ENCODE results near the gene ACTL7A.
"Not testable (repeated sequence)": the region's sequence is repeated elsewhere in the genome, so short reads cannot be mapped to it uniquely, and the experiment has no call there.

The ACTL7A gene

DNA sequence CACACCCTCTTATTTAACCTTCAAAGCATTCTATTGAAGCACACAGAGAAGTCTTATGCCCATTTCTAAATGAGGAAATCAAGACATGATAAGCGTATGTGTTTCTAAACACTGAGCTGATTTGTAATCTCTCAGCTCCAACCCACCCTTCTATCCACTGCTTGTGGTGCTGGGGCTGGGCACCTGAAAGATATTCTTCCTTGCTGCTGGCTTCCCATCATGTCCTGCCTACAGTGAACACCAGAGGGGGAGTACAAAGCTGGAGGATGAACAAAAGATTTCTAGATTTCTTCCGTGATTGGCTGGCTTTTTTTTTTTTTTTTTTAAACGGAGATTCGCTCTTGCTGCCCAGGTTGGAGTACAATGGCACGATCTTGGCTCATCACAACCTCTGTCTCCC, 14.4 kb downstream of the ACTL7A start:
- no peak for DNase-seq (ENCODE audit: low read depth, low spot score)

DNA sequence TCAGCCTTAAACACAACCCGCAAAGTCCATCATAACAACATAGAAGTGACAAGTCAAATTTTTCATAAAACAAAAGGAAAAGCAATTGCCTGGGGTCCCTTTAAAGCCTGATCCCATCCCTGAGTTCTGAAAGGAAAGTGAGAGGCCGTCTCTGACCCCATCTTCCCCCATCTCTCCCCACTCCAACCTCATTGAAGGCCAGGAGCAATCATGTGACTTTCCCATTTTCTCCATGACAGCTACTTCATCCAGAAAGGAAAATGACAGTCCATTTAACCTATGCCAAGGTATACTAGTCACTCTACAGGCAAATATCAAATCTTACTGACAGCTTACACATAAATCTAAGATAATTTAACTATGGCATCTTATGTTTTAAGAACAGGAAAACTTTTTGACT, 15.5 kb downstream of the ACTL7A start:
- DNase-seq (ENCODE audit: low read depth, low spot score), result no peak

DNA sequence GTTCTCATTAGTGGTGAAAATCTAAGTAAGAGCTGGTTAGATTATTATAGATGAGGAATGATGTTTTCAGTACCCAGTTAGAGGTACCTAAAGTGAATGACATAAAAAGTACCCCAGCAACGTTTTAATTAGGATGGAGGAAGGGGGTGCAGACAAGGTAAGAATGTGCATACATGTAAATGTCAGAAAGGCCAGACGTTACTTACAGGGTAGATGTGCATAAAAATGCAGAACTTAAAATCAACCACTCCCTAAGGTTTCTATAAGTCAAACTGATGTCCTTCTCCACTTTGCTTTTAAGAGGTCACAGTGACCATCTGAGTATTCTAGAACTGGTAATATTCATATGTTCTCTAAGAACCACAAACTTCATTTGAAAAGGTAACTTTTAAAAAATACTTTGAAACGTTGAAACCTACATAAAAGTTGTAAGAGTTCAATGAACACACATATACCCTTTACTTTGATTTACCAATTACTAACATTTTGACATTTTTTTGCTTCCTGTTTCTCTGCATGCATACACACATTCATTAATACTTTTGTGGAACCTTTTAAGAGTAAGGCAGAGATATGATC, 18.8 kb downstream of the ACTL7A start:
- DNase-seq (ENCODE audit: low read depth, low spot score), result no peak

DNA sequence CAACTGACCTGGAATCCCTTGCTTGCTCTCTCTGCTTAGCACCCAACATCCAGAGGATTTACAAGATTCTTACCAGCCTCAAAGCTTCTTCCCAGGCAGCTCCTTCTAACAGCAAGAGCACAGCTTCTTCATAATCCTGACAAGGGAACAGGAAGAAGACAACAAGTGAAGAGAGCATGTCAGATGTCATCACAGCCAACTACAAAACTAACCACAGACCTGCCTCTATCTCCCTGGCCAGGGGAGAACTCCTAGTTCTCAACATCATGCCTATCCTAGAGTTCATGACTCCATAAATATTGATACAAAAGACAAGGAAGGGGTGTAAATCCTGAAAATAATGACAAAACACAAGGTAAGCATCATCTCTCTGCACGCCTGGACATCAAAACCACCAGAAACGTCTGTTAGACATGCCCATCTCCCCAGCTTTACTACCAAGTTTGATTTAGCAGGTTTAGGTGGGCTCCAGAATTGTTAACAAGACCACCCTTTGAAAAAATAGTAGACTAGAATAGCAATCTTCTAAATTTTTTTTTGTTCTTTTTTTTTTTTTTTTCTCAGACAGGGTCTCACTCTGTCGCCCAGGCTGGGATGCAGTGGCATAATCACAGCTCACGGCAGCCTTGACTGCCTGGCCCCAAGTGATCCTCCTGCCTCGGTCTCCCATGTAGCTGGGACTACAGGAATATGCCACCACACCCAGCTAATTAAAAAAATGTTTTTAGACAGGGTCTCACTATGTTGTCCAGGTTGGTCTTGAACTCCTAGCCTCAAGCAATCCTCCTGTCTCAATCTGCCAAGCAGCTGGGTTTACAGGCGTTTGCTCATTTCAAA, 20.2 kb downstream of the ACTL7A start:
- DNase-seq (ENCODE audit: low read depth, low spot score), result no peak

DNA sequence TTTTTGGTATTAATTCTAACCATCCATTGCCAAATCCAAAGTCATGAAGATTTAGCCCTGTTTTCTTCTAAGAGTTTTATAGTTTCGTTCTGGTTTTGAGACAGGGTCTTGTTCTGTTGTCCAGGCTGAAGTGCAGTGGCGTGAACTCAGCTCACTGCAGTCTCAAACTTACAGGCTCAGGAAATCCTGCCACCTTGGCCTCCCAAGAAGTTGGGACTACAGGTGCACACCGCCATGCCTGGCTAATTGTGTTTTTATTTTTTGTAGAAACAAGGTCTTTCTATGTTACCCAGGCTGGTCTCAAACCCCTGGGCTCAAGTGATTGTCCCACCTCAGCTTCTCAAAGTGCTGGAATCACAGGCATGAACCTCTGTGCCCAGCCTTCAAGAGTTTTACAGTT, 21.0 kb downstream of the ACTL7A start:
- DNase-seq (ENCODE audit: low read depth, low spot score), result no peak

DNA sequence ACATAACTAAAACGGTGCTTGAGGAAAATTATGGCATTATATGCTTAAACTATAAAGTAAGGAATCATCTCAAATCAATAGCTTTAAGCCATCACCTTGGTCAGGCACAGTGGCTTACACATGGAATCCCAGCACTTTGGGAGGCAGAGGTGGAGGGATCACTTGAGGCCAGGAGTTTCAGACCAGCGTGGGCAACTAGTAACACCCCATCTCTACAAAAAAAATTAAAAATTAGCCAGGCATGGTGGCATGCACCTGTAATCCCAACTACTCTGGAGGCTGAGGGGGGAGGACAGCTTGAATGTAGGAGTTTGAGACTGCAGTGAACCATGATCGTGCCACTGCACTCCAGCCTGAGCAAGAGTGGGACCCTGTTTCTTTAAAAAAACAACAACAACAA, 22.6 kb downstream of the ACTL7A start:
- no peak for DNase-seq (ENCODE audit: low read depth, low spot score)

DNA sequence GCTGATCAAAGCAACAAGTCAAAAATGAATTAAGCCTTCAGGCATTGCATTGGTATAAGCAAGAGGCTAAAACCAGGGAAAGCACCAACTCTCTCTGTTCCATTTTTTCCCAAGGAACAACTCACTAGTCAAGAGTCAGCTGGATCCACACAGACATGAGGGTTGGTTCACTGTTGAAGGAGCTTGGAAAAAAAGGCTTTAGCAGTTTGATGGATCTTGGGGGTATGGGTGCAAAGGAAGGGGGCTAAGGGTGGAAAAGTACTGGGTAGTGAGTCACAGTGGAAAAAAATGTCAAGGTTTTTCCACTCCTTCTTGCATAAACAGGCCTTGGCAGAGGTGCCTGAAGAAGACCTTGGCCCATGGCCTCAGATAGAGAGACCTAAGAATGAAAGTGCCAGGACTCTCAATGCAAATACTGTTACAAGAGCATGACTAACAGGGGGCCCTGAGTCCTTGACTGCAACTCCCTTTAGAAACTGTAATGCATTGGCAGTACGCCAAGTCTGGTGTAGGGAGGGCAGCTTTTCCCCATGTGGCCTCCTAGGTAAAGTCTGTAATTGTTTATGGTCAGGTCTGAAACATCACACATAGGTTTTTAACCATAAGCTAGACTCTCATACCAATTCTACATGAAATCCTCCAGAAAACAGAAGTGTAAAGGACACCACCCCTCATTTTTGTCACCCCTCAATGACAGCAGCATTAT, 23.7 kb downstream of the ACTL7A start:
- no peak for DNase-seq (ENCODE audit: low read depth, low spot score)

DNA sequence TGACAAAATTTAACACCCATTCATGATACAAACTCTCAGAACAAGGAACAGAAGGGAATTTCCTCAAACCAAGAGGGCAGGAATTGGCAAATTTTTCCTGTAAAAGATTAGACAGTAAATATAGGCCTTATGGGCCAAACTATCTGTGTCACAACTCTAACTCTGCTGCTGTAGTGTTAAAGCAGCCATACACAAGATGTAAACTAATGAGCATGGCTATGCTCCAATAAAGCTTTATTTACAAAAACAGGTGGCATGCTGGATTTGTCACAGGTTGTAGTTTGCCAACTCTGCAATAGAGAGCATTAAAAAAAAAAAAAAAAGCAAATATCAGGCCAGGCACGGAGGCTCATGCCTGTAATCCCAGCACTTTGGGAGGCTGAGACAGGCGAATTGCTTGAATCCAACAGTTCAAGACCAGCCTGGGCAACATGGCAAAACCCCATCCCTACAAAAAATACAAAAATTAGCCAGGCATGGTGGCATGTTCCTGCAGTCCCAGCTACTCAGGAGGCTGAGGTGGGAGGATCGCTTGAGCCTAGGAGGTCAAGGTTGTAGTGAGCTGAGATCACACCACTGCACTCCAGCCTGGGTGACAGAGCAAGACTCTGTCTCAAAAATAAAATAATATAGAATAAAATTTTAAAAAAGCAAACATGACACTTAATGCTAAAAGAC, 24.7 kb downstream of the ACTL7A start:
- DNase-seq (ENCODE audit: low read depth, low spot score), result not testable (repeated sequence)

DNA sequence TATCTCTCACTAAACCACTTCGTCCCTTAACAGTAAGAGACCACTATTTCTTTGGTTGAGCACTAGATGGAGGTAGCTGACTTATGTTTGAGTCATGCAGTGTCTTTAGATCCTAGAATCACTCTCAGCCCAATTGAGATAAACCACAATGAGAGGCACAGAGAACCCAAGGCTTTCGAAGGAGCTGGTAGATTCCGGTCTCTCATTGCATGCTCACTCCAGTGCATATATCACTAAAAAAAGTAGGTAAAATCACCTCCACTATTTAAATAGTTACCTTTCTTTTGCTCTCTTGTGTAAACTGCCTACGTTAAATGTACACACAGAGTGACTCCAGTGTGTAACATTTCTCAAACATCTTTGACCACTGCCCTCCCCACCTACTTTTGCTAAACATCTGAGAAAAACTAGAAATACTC, 27.6 kb downstream of the ACTL7A start:
- DNase-seq (ENCODE audit: low read depth, low spot score), result no peak

DNA sequence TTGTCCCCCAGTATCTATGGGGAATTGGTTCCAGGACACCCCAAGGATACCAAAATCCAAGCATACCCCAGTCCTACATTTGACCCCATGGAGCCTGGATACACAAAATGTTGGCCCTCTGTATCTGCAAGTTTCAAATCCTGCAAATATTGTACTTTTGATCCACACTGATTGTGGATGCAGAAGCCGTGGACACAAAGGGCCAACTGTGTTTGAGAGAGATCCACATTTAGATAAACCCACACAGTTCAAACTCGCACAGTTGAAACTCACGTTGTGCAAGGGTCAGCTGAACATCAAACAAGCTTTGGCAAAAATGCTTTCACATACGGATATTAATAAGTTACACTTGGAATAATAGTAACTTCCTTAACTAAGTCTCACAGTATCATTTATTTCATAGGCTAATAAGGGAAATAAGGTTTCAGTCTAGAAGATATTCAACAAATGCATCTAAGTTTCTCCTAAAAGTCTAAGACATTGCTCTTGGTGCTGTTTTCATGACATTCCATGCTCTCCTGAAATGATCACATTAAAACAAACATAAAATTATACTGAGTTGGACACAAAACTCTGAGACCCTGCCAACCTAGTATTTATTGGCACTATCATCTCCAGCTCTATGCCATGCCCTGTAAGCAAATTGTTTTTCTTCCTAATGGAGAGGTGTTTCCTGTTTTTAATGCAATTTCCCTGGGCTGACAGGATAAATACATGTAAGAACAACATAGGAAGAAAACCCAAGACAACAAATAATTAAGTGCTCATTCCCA, 32.3 kb downstream of the ACTL7A start:
- DNase-seq (ENCODE audit: low read depth, low spot score), result no peak

DNA sequence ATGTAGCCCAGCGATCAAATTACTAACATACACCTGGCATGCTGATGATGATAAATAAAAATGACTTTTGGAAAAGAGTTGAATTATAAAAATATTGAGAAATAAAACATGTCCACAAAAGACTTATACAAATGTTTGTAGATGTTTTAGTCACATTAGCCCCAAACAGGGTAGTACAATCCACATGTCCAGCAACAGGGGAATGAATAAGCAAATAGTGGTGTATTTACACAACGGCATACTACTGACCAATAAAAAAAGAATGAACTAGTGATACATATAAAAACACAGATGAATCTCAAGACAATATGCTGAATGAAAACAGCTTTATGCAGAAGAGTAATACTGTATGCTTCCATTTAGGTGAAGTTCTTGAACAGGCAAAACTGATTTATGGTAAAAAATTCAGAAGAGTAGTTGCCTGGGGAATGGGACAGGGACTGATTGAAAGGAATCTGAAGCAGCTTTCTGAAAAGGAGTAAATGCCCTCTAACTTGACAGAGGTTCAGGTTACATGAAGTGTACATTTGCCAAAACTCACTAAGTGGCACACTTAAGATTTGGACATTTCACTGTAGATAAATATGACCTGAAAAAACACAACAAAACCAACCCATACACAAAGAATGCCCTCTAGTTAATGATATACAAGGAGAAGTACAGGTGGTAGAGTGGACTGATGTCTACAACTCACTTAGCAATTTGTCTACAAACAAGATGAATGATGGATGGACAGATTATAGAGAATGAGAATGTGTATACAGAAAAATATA, 35.4 kb downstream of the ACTL7A start:
- no peak for DNase-seq (ENCODE audit: low read depth, low spot score)

DNA sequence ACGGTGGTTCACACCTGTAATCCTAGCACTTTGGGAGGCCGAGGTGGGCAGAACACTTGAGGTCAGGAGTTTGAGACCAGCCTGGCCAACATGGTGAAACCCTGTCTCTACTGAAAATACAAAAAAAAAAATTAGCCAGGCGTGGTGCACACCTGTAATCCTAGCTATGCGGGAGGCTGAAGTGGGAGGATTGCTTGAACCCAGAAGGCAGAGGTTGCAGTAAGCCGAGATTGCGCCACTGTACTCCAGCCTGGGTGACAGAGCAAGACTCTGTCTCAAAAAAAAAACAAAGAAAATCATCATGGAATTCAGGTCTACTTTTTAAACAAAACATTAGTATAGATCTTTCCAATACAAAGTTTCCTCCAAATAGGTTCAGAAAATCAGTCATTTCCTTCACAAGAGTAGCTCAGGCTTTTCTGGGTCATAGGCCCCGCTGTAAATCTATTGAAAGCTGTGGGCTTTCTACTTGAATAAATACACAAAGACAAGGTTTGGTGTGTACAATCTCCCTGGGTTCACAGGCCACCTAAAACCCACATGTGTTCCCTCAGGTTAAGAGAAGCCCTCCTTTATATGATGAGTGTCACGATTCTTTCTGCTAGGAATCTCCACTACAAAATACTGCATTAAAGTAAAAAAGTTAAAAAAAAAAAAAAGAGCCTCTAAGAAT, 37.1 kb downstream of the ACTL7A start:
- DNase-seq (ENCODE audit: low read depth, low spot score), result not testable (repeated sequence)

DNA sequence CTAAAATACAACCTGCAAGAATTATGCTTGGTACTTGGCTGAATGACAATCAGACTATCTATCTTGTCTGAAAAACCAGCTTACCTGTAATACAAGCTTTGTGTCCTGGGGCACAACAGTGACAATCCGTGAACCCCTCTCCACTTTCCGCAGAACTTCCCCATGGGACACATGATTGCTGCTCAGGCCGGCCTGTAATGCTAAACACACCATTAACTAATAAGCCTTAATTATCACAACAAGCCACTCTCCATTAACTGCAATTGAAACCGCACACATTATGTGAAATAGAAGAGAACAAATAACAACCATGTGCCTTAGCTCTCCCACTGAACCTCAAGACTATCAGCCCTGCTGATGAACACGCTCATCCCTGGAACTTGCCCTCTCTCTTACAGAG, 38.1 kb downstream of the ACTL7A start:
- no peak for DNase-seq (ENCODE audit: low read depth, low spot score)

DNA sequence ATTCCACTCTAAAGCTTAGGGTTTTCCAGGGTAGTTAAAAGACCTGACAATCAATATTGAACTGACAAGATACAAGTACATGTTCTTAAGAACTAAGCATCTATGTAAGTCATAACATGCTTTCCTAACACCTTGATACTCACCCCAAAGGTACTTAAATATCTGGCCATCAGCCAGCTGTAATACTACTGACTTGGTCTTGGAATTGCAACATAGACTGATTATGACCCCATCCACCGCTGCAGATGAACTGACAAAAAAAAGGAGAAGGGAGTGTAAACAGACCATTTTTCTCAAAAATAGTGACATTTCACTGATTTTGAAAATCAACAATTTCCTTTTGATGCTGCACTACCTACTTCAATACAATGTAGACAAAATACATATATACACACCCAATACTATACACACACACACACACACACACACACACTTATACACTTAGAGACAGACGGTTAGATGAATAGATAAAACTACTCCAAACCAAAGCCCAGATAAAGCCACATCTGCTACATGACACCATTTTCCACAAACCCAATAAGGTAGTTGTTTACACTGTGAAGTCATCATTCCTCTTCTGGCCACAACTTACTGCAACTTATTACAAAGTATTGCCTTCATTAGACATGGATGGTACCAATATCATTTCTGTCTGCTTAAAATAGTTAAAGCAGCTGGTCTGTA, 41.5 kb downstream of the ACTL7A start:
- no peak for DNase-seq (ENCODE audit: low read depth, low spot score)

DNA sequence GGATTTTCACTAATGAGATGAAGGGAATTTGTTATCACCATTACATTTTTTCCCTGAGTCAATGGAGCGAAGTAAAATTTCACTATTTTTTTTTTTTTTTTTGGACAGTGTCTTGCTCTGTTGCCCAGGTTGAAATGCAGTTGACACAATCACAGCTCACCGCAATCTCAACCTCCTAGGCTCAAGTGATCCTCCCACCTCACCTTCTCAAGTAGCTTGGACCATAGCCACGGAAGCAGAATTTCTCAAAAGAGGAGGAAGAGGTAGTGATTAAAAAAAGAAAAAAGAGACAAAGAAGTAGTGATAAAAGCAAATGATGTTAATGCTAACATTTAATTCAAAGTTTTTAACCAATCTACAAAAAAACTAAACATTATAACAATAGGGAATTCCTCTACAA, 42.1 kb downstream of the ACTL7A start:
- DNase-seq (ENCODE audit: low read depth, low spot score), result no peak

DNA sequence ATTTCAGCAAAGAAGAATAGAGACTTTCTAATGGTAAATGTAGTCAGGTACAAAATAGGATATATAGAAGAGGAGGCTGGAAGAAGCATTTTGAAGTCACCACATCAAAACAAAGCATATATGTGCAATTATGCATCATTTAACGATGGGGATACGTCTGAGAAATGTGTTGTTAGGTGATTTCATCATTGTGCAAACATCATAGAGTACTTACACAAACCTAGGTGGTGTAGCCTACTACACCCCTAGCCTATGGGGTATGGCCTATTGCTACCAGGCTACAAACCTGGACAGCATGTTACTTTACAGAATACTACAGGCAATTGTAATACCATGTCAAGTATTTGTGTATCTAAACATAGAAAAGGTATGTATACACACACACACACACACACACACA, 43.4 kb downstream of the ACTL7A start:
- DNase-seq (ENCODE audit: low read depth, low spot score), result no peak

DNA sequence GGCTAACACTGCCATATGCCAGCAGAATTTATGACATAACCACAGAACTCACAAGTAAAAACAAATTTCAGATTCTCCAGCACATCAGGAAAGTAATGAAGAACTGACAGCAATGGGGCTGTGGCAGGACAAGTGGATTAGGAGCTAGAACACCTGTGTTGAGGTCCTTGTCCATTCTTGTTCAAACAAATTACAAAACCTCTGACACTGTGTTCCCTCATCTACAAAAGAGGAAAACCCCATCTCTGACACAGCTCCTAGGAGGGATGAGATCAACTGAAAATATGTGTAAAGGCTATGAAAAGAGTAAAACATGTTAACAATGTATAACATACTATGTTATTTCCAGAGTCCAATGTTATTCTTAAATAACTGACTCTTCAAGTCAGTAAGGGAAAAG, 48.3 kb downstream of the ACTL7A start:
- DNase-seq (ENCODE audit: low read depth, low spot score), result no peak

DNA sequence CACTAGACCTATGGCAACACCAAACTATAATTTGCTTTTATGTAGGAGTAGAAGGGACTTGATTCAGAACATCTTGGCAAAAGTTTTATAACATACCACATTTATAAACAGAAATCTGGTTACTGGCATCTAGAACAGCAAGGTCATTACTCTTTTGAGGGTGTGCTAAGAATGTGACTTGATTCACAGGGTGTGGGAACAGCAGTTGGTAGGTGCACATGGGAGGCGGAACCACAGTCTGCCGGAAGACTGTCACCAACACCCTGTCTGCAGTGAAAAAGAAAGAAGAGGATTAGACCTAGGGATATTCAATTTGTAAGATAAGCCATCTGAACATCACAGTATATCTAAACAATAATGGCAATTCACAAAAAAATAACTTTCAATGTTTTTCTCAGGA, 48.8 kb downstream of the ACTL7A start:
- DNase-seq (ENCODE audit: low read depth, low spot score), result no peak

DNA sequence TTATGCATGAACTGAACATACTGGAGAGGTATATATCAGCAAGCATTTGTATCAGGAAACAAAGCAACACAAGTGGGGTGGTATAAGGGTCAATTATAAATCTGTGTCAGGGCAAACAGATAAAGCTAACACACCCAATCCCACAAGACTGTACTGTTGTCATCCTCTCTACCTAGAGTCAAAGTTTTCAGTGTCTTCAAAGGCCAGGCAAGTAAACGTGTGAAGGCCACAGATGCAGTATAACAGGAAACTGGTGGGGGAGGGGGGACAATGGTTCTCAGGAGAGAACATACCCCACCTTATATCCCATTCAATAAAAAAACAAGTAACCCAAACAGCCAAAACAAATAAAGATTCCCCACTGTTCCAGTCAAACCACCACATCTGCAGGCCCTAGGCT, 49.8 kb downstream of the ACTL7A start:
- DNase-seq (ENCODE audit: low read depth, low spot score), result no peak
